OCI-LY3 (cell line): Measurements from ENCODE around the gene HDAC4.

Experiments used
- EZH2phosphoT487 ChIP-seq: fragments of 200-600 bp; shearing (Covaris generic); IDR thresholded peaks from 2 replicates; pipeline ENCODE4 v1.6.1; 2018; ENCODE audit warnings: antibody characterized with exemption, mixed run types, low read depth
- TF ChIP-seq, protein P1 (sequence below): fragments of 200-600, 300-600 bp; sonication (generic); IDR thresholded peaks from 2 replicates; pipeline ENCODE4 v1.5.1; 2014; ENCODE audit warnings: antibody characterized with exemption, low read length, low read depth

GRCh38 chr2:239175181-239175580 is 225.6 kb downstream of the HDAC4 start:
- TF ChIP-seq, protein P1, sequence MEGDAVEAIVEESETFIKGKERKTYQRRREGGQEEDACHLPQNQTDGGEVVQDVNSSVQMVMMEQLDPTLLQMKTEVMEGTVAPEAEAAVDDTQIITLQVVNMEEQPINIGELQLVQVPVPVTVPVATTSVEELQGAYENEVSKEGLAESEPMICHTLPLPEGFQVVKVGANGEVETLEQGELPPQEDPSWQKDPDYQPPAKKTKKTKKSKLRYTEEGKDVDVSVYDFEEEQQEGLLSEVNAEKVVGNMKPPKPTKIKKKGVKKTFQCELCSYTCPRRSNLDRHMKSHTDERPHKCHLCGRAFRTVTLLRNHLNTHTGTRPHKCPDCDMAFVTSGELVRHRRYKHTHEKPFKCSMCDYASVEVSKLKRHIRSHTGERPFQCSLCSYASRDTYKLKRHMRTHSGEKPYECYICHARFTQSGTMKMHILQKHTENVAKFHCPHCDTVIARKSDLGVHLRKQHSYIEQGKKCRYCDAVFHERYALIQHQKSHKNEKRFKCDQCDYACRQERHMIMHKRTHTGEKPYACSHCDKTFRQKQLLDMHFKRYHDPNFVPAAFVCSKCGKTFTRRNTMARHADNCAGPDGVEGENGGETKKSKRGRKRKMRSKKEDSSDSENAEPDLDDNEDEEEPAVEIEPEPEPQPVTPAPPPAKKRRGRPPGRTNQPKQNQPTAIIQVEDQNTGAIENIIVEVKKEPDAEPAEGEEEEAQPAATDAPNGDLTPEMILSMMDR, result no peak
- TF ChIP-seq EZH2phosphoT487, result no peak
